Heart left ventricle (tissue), 16 donors: Measurements from ENCODE around the gene VRTN. TPM values are rescaled to one million over a fixed set of nuclear protein-coding genes. Genes with fewer than 3 reads are reported as not detected.

Experiments used
- ATAC-seq, 4 donors: fragments of 200-7000 bp; cut with Tn5 transposase; one replicate each; pipeline ENCODE4 v1.9.1; 2020 to 2022; ENCODE audit warnings: moderate library complexity in 4 of 4, mild to moderate bottlenecking in 3 of 4, moderate number of reproducible peaks in 1 of 4
- DNase-seq, 5 donors: peaks; one replicate each; pipeline ENCODE4 v3.0.0-alpha.2; 2020
- H3K27ac ChIP-seq, 12 donors: fragments of 200-600 bp; sonication (generic) in 4 of 12; one replicate each; pipeline versions ENCODE4 v1.5.0 to v1.8.0; 2016 to 2022; ENCODE audit warnings: mild to moderate bottlenecking in 2 of 12
- H3K27me3 ChIP-seq, 9 donors: fragments of 200-600 bp; sonication (generic) in 2 of 9; one replicate each; pipeline versions ENCODE4 v1.5.1 to v1.8.0; 2016 to 2022; ENCODE audit warnings: mild to moderate bottlenecking in 3 of 9
- H3K36me3 ChIP-seq, 9 donors: fragments of 200-600 bp; sonication (generic) in 2 of 9; one replicate each; pipeline versions ENCODE4 v1.5.0 to v1.8.0; 2018 to 2022; ENCODE audit warnings: mild to moderate bottlenecking in 2 of 9
- H3K4me1 ChIP-seq, 12 donors: fragments of 200-600 bp; sonication (generic) in 4 of 12; one replicate each; pipeline versions ENCODE4 v1.5.0 to v1.8.0; 2016 to 2022; ENCODE audit warnings: mild to moderate bottlenecking in 3 of 12
- H3K4me3 ChIP-seq, 12 donors: fragments of 200-600 bp; sonication (generic) in 4 of 12; one replicate each; pipeline versions ENCODE4 v1.5.0 to v1.8.0; 2017 to 2022; ENCODE audit warnings: mild to moderate bottlenecking in 9 of 12, moderate library complexity in 4 of 12
- H3K9me3 ChIP-seq, 12 donors: fragments of 200-600 bp; sonication (generic) in 4 of 12; one replicate each; pipeline versions ENCODE4 v1.5.0 to v1.8.0; 2016 to 2022; ENCODE audit warnings: mild to moderate bottlenecking in 1 of 12
- POLR2A ChIP-seq, 2 donors: fragments of 450-650 bp; IDR thresholded peaks; one replicate each; pipeline ENCODE4 v1.6.1; 2017; ENCODE audit warnings: antibody characterized with exemption in 2 of 2, mild to moderate bottlenecking in 2 of 2, moderate library complexity in 2 of 2
- WGBS, 4 donors: extraction: QIAGEN DNeasy Blood & Tissue Kit in 2 of 4; methylation state at CpG; one replicate each; pipeline versions ENCODE4 v1.1.5 to v1.1.7; 2013 to 2018; 5-methylcytosine and 5-hydroxymethylcytosine counted together
- intact Hi-C, 10 donors: fragments of 100-400 bp; cut with DNase I; formaldehyde crosslinking; loops; one replicate each; pipeline versions ENCODE4 v1.11.1 to v1.14.2; 2022
- polyA plus RNA-seq, 2 donors: library from polyadenylated mRNA; stranded (reverse); fragments of 200-250 nt; gene quantifications; one replicate each; pipeline ENCODE4 v1.2.3, GENCODE V29; 2013
- total RNA-seq, 9 donors: library from RNA; depleted of rRNA in 2 of 9; stranded (reverse); fragments of >200 nt in 2 of 9; fragmentation: NEBNext Ultra II Directional in 3 of 9; extraction: Animal tissue kit (Norgen Biotek cat#: 25700) in 3 of 9; gene quantifications; one replicate each; pipeline versions ENCODE4 v1.1.0 to v1.2.4, GENCODE V29; 2016 to 2023
- TF ChIP-seq, protein P1 (sequence below), 12 donors: fragments of 200-600 bp; sonication (generic) in 4 of 12; IDR thresholded peaks; one replicate each; pipeline versions ENCODE4 v1.5.0 to v1.8.0; 2018 to 2022; ENCODE audit warnings: antibody characterized with exemption in 12 of 12, mild to moderate bottlenecking in 5 of 12
- donor health status: ischemic (EF 13 %, LVEDD 7.1; RV severe dilation, severe dysfunction).
- donor health status: healthy with polysubstance abuse.
- donor health status: DM: no; HTN: yes; CAD: no.
- donor health status: DM: no; HTN: no; CAD: no.
- donor health status: ischemic (EF 25% LVEDD 6.9; RV normal size, moderate dysfunction).
- donor health status: ischemic (EF 25% LVEDD 5.7; RV mildly dilated, moderate dysfunction).
- donor health status: healthy.
- donor health status: DM: yes; HTN: yes; CAD: no.
- donor health status: ischemic (EF 35%, LVEDD 5.7; RV mildly dilated, moderate dysfunction).
- donor health status: nonischemic (EF 11% LVEDD 7.7; RV severe dilation, severe dysfunction).
- donor health status: DM: yes; HTN: yes; CAD: no.
- donor health status: PGD.
- donor health status: ischemic (EF 29% LVEDD 5.4; RV normal size, mild dysfunction).
- donor health status: nonischemic (EF 23%, LVEDD 6.1; RV moderate dilation, normal function).

Gene VRTN
- total and polyA plus RNA-seq, 11 donors: not detected

DNA sequence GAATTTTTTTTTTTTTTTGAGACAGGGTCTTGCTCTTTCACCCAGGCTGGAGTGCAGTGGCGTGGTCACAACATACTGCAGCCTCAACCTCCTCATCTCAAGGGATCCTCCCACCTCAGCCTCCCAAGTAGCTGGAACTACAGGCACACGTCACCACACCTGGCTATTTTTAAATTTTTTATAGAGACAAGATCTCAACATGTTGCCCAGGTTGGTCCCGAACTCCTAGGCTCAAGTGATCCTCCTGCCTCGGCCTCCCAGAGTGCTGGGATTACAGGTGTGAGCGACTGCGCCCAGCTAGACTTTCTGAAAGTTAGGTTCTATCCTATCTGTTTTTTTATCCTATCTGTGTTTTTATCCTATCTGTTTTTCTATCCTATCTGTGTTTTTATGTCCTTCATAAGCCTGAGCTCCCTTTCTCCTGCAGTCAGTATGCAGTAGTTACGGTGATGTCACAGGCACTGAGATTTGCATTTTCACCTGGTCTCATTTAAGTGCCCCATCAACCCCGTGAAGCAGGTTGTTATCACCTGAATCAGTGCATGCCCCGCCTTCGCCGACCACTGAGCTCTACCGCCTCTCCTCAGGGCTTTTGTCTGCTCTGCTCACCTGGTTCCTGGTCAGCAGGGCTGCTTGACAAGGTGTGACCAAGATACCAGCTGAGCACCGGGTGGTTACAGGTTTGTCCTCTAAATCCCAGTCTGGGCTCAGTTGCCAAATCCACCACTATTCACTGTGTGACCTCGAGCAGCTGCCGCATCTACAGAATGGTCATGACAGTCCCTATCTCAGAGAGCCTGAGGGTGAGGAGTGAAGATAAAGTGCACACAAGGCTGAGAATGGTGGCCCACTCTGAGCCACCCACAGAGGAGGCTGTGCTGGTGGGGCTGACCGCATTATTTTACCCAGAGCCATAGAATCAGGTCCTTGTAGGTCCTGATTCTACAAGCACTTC lies 44.6 kb downstream of the VRTN start:
- H3K4me3 ChIP-seq: no peak overlapping the region
- no peaks in the 10 kb centered on the region for H3K4me1 ChIP-seq
- H3K36me3 ChIP-seq: no peaks in the 10 kb centered on the region
- ATAC-seq (no peak), DNase-seq (no peak)
- no peak overlapping the region for H3K27ac ChIP-seq
- no peaks in the 10 kb centered on the region for H3K9me3 ChIP-seq
- 69 to 74% (median 71%) methylated on average over 16 of the region's 16 CpGs for WGBS, 4 donors
- intact Hi-C loops: no loop called here
- peaks cover 0 to 11% (median 0%) of the 10 kb centered on the region in 9 donors for H3K27me3 ChIP-seq
- TF ChIP-seq, protein P1, sequence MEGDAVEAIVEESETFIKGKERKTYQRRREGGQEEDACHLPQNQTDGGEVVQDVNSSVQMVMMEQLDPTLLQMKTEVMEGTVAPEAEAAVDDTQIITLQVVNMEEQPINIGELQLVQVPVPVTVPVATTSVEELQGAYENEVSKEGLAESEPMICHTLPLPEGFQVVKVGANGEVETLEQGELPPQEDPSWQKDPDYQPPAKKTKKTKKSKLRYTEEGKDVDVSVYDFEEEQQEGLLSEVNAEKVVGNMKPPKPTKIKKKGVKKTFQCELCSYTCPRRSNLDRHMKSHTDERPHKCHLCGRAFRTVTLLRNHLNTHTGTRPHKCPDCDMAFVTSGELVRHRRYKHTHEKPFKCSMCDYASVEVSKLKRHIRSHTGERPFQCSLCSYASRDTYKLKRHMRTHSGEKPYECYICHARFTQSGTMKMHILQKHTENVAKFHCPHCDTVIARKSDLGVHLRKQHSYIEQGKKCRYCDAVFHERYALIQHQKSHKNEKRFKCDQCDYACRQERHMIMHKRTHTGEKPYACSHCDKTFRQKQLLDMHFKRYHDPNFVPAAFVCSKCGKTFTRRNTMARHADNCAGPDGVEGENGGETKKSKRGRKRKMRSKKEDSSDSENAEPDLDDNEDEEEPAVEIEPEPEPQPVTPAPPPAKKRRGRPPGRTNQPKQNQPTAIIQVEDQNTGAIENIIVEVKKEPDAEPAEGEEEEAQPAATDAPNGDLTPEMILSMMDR (IDR thresholded peaks at IDR 0.05): no peak
- no peak for TF ChIP-seq POLR2A (IDR thresholded peaks at IDR 0.05)

- no peak for TF ChIP-seq POLR2A (IDR thresholded peaks at IDR 0.05)
- TF ChIP-seq, protein P1 (IDR thresholded peaks at IDR 0.05): no peak
- no peak for ATAC-seq
- no peaks in the 10 kb centered on the region for H3K4me1 ChIP-seq
- no peak overlapping the region for H3K4me3 ChIP-seq
- H3K27me3 ChIP-seq: peaks cover 0 to 11% (median 0%) of the 10 kb centered on the region in 9 donors
- no peak overlapping the region for H3K27ac ChIP-seq
- H3K36me3 ChIP-seq: no peaks in the 10 kb centered on the region
- no peaks in the 10 kb centered on the region for H3K9me3 ChIP-seq
- no peak for DNase-seq
- WGBS, 4 donors: 38 to 57% (median 47%) methylated on average over 2 of the region's 2 CpGs
- intact Hi-C loops: no loop called here
These were observed 46.3 kb downstream of the VRTN start for GRCh38 chr14:74394549-74394948.

DNA sequence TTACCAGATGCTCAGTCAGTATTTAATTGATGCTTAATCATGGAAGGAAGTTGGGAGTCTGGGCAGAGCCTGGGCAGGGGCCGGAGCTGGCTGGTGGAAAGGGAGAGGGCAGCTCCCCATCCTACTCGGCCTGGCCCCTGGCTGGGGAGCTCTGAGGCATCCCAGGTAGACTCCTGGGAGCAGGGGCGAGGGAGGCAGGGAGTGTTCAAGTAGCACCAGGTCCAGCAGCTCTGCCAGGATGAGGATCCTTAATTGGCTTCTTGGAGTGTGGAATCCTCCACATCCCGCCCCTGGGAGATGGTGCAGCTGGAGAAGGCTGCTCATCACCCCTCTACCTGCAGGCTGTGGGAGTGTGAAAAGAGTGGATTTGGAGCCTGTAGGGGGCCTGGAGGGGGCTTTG lies 46.8 kb downstream of the VRTN start:
- H3K36me3 ChIP-seq: no peaks in the 10 kb centered on the region
- no peaks in the 10 kb centered on the region for H3K9me3 ChIP-seq
- H3K27me3 ChIP-seq: peaks cover 0 to 11% (median 0%) of the 10 kb centered on the region in 9 donors
- no peak overlapping the region for H3K4me3 ChIP-seq
- DNase-seq: no peak
- no peak overlapping the region for H3K27ac ChIP-seq
- 53 to 61% (median 54%) methylated on average over 4 of the region's 4 CpGs for WGBS, 4 donors
- intact Hi-C loops: no loop called here
- TF ChIP-seq, protein P1 (IDR thresholded peaks at IDR 0.05): no peak
- TF ChIP-seq POLR2A (IDR thresholded peaks at IDR 0.05): no peak
- no peak for ATAC-seq
- H3K4me1 ChIP-seq: no peaks in the 10 kb centered on the region

DNA sequence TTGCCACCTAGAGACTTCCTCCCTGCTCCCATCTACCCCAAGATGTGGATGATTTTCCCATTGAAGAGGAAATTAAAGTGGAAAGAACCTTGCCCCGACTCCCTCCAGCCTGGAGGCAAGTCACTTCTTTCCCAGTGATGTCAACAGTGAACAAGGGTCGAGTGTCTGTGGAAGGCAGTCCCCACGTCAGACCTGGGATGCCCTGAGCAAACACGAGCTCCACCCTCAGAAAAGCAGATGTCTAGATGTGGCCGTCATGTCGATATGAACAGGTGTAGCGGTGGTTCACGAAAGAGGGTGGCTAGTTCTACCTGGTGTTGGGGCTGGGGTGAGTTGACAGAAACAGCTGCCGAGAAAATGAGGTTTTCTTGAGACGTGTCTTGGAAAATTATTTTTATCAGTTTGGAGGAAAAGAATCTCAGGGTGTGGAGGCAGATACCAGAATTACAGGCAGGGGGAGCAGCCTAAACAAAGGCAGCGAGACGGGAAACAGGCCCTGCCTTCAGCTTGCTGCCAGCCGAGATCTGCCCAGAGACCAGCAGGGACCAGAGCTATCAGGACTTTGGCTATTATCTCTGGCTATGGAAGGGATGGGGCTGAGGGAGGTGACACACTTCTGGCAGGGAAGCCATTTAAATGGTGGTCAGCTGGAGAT lies 51.9 kb downstream of the VRTN start:
- DNase-seq: no peak
- intact Hi-C loops: no loop called here
- H3K4me3 ChIP-seq: no peak overlapping the region

More for the DNA sequence above, 51.9 kb downstream of the VRTN start:
- ATAC-seq: no peak
- Histone ChIP-seq H3K36me3 (no peaks in the 10 kb centered on the region), H3K9me3 (no peaks in the 10 kb centered on the region), H3K27me3 (peaks cover 0 to 5% (median 0%) of the 10 kb centered on the region in 9 donors), H3K27ac (no peak overlapping the region), H3K4me1 (peaks cover 0 to 27% (median 12%) of the 10 kb centered on the region in 12 donors)
- TF ChIP-seq POLR2A (IDR thresholded peaks at IDR 0.05): no peak
- TF ChIP-seq, protein P1 (IDR thresholded peaks at IDR 0.05): no peak
- 49 to 55% (median 51%) methylated on average over 13 of the region's 13 CpGs for WGBS, 4 donors
